Body of pancreas (tissue), 4 donors: ENCODE measurements around the gene CENPM. TPM values are rescaled to one million over a fixed set of nuclear protein-coding genes. Genes with fewer than 3 reads are reported as not detected.

ENCODE experiments used
- ATAC-seq: fragments of 150-250 bp; one replicate; pipeline ENCODE4 v1.9.1; 2016
- DNase-seq, 4 donors: peaks; one replicate each; pipeline ENCODE4 v3.0.0-alpha.2; 2019
- H3K27ac ChIP-seq, 4 donors: fragments of 200-600 bp; sonication (generic); 1 replicate in 3 of 4; 2 replicates in 1 of 4; pipeline versions ENCODE4 v1.5.1 to v1.6.1; 2016 to 2019; ENCODE audit warnings: mild to moderate bottlenecking in 1 of 4, mixed read lengths in 1 of 4, moderate library complexity in 1 of 4
- H3K27me3 ChIP-seq, 2 donors: fragments of 200-600 bp; sonication (generic); one replicate each; pipeline ENCODE4 v1.6.0; 2016; ENCODE audit warnings: mild to moderate bottlenecking in 1 of 2
- H3K36me3 ChIP-seq, 2 donors: fragments of 200-600 bp; sonication (generic); replicated peaks in 1 of 2; 2 replicates each; pipeline ENCODE4 v1.5.1; 2016; ENCODE audit warnings: low read depth in 2 of 2; ENCODE audit not compliant: insufficient read depth in 1 of 2
- H3K4me1 ChIP-seq: fragments of 200-600 bp; sonication (generic); one replicate; pipeline ENCODE4 v1.6.0; 2016
- H3K4me3 ChIP-seq, 2 donors: fragments of 200-600 bp; sonication (generic); 1 replicate in 1 of 2; 2 replicates in 1 of 2; pipeline ENCODE4 v1.5.1; 2016 to 2019
- H3K9me3 ChIP-seq, 3 donors: fragments of 200-600 bp; sonication (generic); 1 replicate in 2 of 3; 2 replicates in 1 of 3; pipeline ENCODE4 v1.5.1; 2016
- POLR2A ChIP-seq, 3 donors: fragments of 450-650 bp; IDR thresholded peaks; one replicate each; pipeline ENCODE4 v1.6.1; 2016; ENCODE audit warnings: antibody characterized with exemption in 3 of 3, mild to moderate bottlenecking in 2 of 3
- WGBS, 2 donors: methylation state at CpG; one replicate each; pipeline ENCODE4 v1.1.5; 2017; 5-methylcytosine and 5-hydroxymethylcytosine counted together
- intact Hi-C: fragments of 100-400 bp; cut with DNase I; formaldehyde crosslinking; loops from one replicate; pipeline ENCODE4 v1.15.1; 2023
- total RNA-seq, 2 donors: library from RNA; depleted of rRNA; stranded (reverse); fragments of >200 nt; gene quantifications; one replicate each; pipeline ENCODE4 v1.1.0, GENCODE V29; 2016
- TF ChIP-seq, protein P1 (sequence below), 7 experiments: fragments of 450-650 bp in 4 of 7; fragments of 200-600 bp in 3 of 7; sonication (generic) in 3 of 7; IDR thresholded peaks; one replicate each; pipeline ENCODE4 v1.5.1; 2016 to 2019; ENCODE audit warnings: antibody characterized with exemption in 7 of 7

The CENPM gene
- total RNA-seq, 2 donors from 2014 or later: not detected

DNA sequence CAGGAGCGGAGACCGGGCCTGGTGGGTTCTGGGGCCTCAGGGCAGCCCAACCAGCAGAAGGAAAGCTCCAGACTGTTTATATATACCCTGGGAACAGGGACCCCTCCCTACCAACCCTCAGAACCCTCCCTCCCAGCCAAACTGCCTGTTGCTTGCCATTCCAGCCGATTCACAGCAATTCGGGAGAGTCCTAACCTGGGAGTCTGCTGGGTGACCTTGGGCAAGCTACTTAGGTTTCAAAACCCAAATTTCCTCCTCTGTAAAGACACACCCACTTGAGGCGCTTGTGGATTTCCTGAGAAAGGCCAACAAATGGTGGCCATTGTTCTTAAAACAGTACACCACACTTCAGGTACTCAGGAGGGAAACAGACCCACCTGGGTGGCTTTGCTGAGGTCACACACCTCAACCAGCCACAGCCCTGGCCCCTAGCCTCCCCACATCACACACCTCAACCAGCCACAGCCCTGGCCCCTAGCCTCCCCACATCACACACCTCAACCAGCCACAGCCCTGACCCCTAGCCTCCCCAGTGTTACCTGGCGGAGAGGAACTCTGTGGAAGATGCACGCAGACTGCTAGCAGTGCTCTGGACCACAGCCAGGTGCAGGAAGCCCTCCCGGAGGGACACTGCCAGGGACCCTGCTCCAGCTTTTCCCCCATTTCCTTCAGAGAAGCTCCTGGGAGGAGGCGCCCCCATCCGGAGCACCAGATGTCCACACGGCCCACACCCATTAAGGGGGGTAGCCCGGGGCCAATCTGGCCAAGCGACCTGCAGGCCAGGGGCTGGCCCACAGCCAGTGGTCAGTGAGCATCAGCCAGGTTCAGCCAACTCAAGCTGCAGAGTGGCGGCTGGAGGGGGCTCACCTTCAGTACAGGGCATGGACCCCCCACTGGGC, 38.3 kb downstream of the CENPM start:
- intact Hi-C loops: no loop called here
- no peak overlapping the region for H3K4me3 ChIP-seq
- H3K27me3 ChIP-seq: peaks cover 0 to 28% of the 10 kb centered on the region in 2 donors
- DNase-seq (no peak), ATAC-seq (no peak)
- no peaks in the 10 kb centered on the region for H3K9me3 ChIP-seq
- TF ChIP-seq, protein P1, sequence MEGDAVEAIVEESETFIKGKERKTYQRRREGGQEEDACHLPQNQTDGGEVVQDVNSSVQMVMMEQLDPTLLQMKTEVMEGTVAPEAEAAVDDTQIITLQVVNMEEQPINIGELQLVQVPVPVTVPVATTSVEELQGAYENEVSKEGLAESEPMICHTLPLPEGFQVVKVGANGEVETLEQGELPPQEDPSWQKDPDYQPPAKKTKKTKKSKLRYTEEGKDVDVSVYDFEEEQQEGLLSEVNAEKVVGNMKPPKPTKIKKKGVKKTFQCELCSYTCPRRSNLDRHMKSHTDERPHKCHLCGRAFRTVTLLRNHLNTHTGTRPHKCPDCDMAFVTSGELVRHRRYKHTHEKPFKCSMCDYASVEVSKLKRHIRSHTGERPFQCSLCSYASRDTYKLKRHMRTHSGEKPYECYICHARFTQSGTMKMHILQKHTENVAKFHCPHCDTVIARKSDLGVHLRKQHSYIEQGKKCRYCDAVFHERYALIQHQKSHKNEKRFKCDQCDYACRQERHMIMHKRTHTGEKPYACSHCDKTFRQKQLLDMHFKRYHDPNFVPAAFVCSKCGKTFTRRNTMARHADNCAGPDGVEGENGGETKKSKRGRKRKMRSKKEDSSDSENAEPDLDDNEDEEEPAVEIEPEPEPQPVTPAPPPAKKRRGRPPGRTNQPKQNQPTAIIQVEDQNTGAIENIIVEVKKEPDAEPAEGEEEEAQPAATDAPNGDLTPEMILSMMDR (IDR thresholded peaks at IDR 0.05): no peak
- no peak for TF ChIP-seq POLR2A (IDR thresholded peaks at IDR 0.05)
- peaks cover 7 to 9% of the 10 kb centered on the region in 2 donors for H3K36me3 ChIP-seq
- H3K4me1 ChIP-seq: peaks cover 29% of the 10 kb centered on the region
- H3K27ac ChIP-seq: no peak overlapping the region
- 47 to 64% methylated on average over 6 to 14 of the region's 14 CpGs for WGBS, 2 donors

DNA sequence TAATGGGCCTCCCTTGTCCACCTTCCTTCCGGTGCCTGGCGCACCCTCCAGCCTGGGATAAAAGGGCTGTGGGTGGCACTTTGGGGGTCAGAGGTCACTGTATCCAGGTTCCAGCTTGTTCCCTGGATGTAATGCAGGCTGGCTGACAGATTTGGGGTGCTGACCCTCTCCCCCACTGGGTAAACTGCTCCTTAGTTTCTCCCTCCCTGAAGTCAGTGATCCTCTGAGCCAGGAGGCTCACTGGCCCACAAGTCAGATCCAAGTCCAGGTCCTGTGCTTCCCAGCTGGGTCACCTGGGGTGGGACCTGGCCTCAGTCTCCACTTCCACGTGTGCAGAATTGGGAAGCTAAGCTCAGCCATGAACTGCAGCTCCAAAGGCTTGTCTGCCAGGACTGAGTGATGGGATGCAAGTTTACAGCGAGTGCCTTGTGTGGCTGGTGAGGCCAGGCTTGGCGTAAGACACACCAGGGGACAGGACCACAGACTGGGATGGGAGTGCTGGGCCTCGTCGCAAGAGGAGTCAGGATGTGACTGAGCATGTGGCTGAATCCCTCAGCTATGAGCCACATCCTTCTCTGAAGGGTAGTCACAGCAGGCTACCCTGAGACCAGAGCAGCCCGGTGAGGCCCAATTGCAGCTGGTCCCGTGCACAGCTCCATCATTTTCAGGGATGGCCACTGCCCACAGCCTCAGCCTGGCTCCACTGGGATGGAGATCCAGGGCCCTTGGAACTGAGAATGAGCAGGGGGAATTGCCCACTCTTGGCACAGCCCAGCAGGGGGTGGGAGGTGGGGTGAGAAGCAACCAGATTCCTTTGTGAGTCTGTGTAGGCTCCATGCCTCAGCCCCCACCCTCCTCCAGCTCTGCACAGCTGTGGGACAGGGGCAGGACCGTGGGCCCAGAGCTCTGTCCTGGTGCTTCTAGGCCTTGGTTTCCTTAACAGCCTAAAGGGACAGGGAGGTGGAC, 39.2 kb downstream of the CENPM start:
- H3K27me3 ChIP-seq: peaks cover 0 to 20% of the 10 kb centered on the region in 2 donors
- H3K36me3 ChIP-seq: peaks cover 8 to 13% of the 10 kb centered on the region in 2 donors
- no peak for ATAC-seq
- 78 to 90% methylated on average over 4 to 9 of the region's 10 CpGs for WGBS, 2 donors
- no peak for DNase-seq
- intact Hi-C loops: no loop called here
- no peak overlapping the region for H3K27ac ChIP-seq
- TF ChIP-seq POLR2A (IDR thresholded peaks at IDR 0.05): no peak
- TF ChIP-seq, protein P1 (IDR thresholded peaks at IDR 0.05): no peak
- no peaks in the 10 kb centered on the region for H3K9me3 ChIP-seq
- no peak overlapping the region for H3K4me3 ChIP-seq
- peaks cover 29% of the 10 kb centered on the region for H3K4me1 ChIP-seq

DNA sequence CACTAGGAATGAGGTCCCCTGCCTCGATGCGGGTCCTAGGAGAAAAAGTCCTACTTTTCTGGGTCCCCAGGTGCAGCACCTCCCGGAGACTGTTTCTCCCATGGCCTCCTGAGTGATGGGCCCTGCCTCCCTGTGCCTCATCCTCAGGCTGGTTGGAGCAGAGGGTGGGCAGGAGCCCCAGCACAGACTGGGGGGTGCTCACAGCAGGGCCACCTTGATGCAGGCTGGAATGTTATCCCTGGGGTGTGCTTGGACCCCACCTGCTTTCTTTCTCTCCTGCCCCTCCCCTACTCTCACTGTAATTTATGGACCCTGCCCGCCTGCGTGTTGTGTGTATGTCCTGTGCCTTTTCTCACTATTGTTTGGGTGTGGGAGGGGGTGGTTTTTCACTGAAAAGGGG, 40.1 kb downstream of the CENPM start:
- intact Hi-C loops: no loop called here

DNA sequence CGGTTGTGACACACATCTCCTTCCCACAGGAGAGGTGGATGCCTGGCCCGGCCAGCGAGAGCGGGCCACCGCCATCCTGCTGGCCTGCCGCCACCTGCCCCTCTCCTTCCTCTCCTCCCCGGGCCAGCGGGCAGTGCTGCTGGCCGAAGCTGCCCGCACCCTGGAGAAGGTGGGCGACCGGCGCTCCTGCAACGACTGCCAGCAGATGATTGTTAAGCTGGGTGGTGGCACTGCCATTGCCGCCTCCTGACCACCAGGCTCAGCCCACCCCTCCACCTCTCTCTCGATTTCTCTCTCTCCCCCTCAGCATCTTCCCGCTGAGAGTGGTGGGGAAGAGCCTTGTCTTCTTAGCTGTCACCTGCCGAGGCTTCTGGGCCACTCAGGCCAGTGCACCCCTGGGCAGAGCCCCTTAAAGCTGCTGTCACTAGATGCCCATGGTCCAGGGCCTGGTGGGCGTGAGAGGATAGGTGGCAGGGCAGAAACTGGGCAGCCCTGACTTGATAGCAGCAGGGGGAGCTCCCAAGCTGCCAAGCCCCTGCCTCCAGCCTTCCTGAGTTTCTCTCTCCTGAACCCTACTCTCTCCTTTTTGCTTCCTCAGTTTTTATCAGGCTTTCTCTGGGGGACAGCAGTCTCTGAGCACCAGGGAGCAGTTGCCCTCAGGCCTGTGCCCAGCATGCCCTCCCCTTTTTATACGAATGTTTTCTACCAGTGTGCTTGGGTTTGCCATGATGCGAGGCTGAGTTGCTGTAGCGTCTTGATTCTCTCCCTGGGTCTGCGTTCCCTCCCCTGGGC, 41.3 kb downstream of the CENPM start:
- Histone ChIP-seq H3K27ac (no peak overlapping the region), H3K4me1 (peaks cover 19% of the 10 kb centered on the region), H3K9me3 (no peaks in the 10 kb centered on the region), H3K4me3 (no peak overlapping the region), H3K27me3 (peaks cover 0 to under 1% of the 10 kb centered on the region in 2 donors), H3K36me3 (peaks cover 13 to 15% of the 10 kb centered on the region in 2 donors)
- TF ChIP-seq POLR2A (IDR thresholded peaks at IDR 0.05): no peak
- TF ChIP-seq, protein P1 (IDR thresholded peaks at IDR 0.05): no peak
- WGBS, 2 donors: 87 to 93% methylated on average over 17 to 20 of the region's 23 CpGs
- intact Hi-C loops: no loop called here
- ATAC-seq: no peak
- no peak for DNase-seq

More for the DNA sequence above, 40.1 kb downstream of the CENPM start:
- Histone ChIP-seq H3K27ac (no peak overlapping the region), H3K27me3 (peaks cover 0 to 11% of the 10 kb centered on the region in 2 donors), H3K9me3 (no peaks in the 10 kb centered on the region), H3K36me3 (peaks cover 13% of the 10 kb centered on the region in 2 donors), H3K4me1 (peaks cover 29% of the 10 kb centered on the region), H3K4me3 (no peak overlapping the region)
- ATAC-seq (no peak), DNase-seq (no peak)
- WGBS, 2 donors: 86 to 92% methylated on average over 5 of the region's 5 CpGs
- no peak for TF ChIP-seq POLR2A (IDR thresholded peaks at IDR 0.05)
- TF ChIP-seq, protein P1 (IDR thresholded peaks at IDR 0.05): no peak
